T-cell (primary cell): ENCODE results near the gene PAX6. TPM values are rescaled to one million over a fixed set of nuclear protein-coding genes. Genes with fewer than 3 reads are reported as not detected.

Experiments used
- ATAC-seq, 4 experiments: fragments of 200-7000 bp in 3 of 4; fragments of 150-1000 bp in 1 of 4; cut with Tn5 transposase; replicated peaks in 1 of 4; 1 replicate in 3 of 4; 2 replicates in 1 of 4; pipeline ENCODE4 v1.10.0; 2021; ENCODE audit warnings: moderate library complexity in 3 of 4, mild to moderate bottlenecking in 2 of 4, moderate number of reproducible peaks in 1 of 4
- CTCF ChIA-PET, 2 donors: fragments of 300-600 bp; sonication (Branson Sonifier 250); formaldehyde crosslinking; loops; one replicate each; lab custom pipeline; 2022; ENCODE audit warnings: antibody characterized with exemption in 2 of 2; lab: Charles Lee
- POLR2A ChIA-PET, 2 donors: fragments of 300-600 bp; sonication (Branson Sonifier 250); formaldehyde crosslinking; loops; one replicate each; lab custom pipeline; 2022; ENCODE audit warnings: antibody characterized with exemption in 2 of 2; lab: Charles Lee
- DNase-seq, 35 experiments: peaks; one replicate each; pipeline versions ENCODE4 v3.0.0 to v3.0.0-alpha.2; 2013 to 2023
- H3K27ac ChIP-seq: one replicate; pipeline ENCODE4 v1.5.1; 2013; ENCODE audit warnings: low read length
- H3K27me3 ChIP-seq, 2 experiments: replicated peaks in 1 of 2; 1 replicate in 1 of 2; 2 replicates in 1 of 2; pipeline versions ENCODE4 v1.6.1 to v1.7.0; 2013; ENCODE audit warnings: low read length in 1 of 2, mixed read lengths in 1 of 2; ENCODE audit not compliant: control insufficient read depth in 2 of 2, insufficient read depth in 2 of 2; ENCODE audit errors: extremely low read depth in 1 of 2
- H3K36me3 ChIP-seq, 2 donors: 1 replicate in 1 of 2; 2 replicates in 1 of 2; pipeline versions ENCODE4 v1.6.1 to v1.7.0; 2013; ENCODE audit warnings: low read length in 1 of 2; ENCODE audit not compliant: control insufficient read depth in 2 of 2, insufficient read depth in 1 of 2; ENCODE audit errors: extremely low read depth in 1 of 2
- H3K4me1 ChIP-seq, 2 experiments: 1 replicate in 1 of 2; 2 replicates in 1 of 2; pipeline versions ENCODE4 v1.6.1 to v1.7.0; 2013; ENCODE audit warnings: low read length in 2 of 2, mixed read lengths in 1 of 2; ENCODE audit not compliant: insufficient read depth in 2 of 2, control insufficient read depth in 1 of 2; ENCODE audit errors: extremely low read depth in 1 of 2
- H3K4me3 ChIP-seq, 2 donors: 1 replicate in 1 of 2; 2 replicates in 1 of 2; pipeline versions ENCODE4 v1.5.1 to v1.7.0; 2013; ENCODE audit warnings: mild to moderate bottlenecking in 2 of 2, low read length in 1 of 2, moderate library complexity in 1 of 2; ENCODE audit not compliant: control insufficient read depth in 1 of 2; ENCODE audit errors: extremely low read depth in 1 of 2
- H3K9me3 ChIP-seq: 2 replicates; pipeline ENCODE4 v1.7.0; 2013
- H3K27ac Mint-ChIP-seq, 2 donors: one replicate each; pipeline ENCODE4 v1.8.0; 2020 to 2021; ENCODE audit warnings: mild to moderate bottlenecking in 2 of 2, mixed read lengths in 2 of 2
- H3K27me3 Mint-ChIP-seq, 2 donors: one replicate each; pipeline ENCODE4 v1.8.0; 2021 to 2022; ENCODE audit warnings: mixed read lengths in 2 of 2
- H3K36me3 Mint-ChIP-seq: one replicate; pipeline ENCODE4 v1.8.0; 2021; ENCODE audit warnings: mixed read lengths
- H3K4me1 Mint-ChIP-seq, 3 donors: one replicate each; pipeline ENCODE4 v1.8.0; 2020 to 2022; ENCODE audit warnings: mixed read lengths in 3 of 3, mild to moderate bottlenecking in 1 of 3
- H3K4me3 Mint-ChIP-seq, 3 donors: one replicate each; pipeline ENCODE4 v1.8.0; 2020 to 2022; ENCODE audit warnings: mild to moderate bottlenecking in 3 of 3, mixed read lengths in 3 of 3, moderate library complexity in 3 of 3
- H3K9me3 Mint-ChIP-seq, 3 donors: one replicate each; pipeline ENCODE4 v1.8.0; 2020 to 2022; ENCODE audit warnings: mixed read lengths in 3 of 3
- WGBS: methylation state at CpG from one replicate; pipeline ENCODE4 v1.1.5; 2013; ENCODE audit warnings: missing lambda C conversion rate; ENCODE audit not compliant: insufficient coverage; 5-methylcytosine and 5-hydroxymethylcytosine counted together
- total RNA-seq, 35 experiments: library from RNA in 6 of 35; stranded (reverse) in 6 of 35; fragments of 120-200 nt in 1 of 35; gene quantifications; one replicate each; pipeline versions ENCODE4 v1.2.1 to v1.2.4 and lab custom pipeline; 2013 to 2026

Gene PAX6
- total RNA-seq, 5 donors from 2014 or later (not counting 1 experiment from before 2014, with no cell fraction given): not detected

DNA sequence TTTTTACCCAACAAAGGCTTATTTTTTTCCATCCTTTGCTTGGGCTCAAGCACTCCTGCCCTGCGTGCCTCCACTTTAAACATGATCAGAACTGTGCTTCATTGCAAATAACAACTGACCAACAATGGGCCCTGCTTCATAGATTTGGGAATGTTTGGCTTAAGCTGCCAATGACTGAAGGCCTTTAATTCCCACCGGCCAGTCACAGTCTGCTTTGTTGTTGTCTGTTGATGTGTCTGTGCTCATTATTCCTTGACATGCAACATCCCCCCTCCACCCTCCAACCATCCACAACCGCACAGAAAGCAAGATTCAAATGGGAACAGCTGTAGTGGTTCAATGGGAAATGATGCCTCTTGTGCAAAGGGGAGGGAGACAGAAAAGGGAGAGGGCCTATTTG is 23.0 kb downstream of the PAX6 start:
- Histone ChIP-seq H3K4me1 (no peaks in the 10 kb centered on the region), H3K27ac (no peak overlapping the region), H3K27me3 (peaks cover 3% of the 10 kb centered on the region in 2 experiments), H3K4me3 (no peak overlapping the region), H3K36me3 (no peaks in the 10 kb centered on the region), H3K9me3 (no peaks in the 10 kb centered on the region)
- Mint-ChIP-seq H3K27me3 (peaks cover 11 to 18% of the 10 kb centered on the region in 2 donors), H3K27ac (no peak overlapping the region), H3K4me3 (no peak overlapping the region), H3K4me1 (no peaks in the 10 kb centered on the region), H3K9me3 (no peaks in the 10 kb centered on the region), H3K36me3 (peaks cover 19% of the 10 kb centered on the region)
- DNase-seq (no peak), ATAC-seq (no peak)
- no CpG with 5 or more reads among the region's 3 CpGs for WGBS
- CTCF ChIA-PET: no interaction called here
- POLR2A ChIA-PET: no interaction called here

DNA sequence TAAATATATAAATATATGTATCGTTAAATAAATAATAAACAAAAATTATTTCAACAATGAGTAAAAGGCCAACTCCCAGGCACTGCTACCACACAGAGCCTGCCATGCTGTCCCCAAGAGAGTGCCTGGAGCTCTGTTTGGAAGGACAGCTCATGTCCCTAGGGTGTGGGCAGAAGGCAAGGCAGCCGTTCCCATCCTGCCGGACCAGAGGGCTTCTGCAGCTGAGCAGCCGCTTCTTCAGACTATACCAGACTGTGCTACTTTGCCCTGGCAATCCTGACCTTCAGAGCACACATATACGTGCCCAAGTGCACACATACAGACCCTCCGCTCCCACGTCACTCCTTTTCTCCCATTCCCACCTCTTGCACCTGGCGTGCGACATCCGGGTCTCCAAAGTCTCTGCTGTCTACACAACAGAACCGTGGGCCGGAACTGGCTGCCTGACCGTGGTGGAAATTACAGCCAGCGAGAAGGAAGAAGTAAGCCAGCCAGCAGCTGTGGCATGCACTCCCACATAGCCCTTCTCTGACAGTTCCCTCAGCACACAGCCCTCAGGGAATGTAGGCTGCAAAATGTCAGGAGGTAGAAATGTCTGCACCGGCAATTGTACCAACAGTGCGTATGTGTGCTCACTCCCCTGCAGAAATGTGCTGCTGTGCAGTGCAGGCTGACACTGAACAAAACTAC is 24.0 kb downstream of the PAX6 start:
- ATAC-seq: no peak
- POLR2A ChIA-PET: no interaction called here
- Histone ChIP-seq H3K36me3 (no peaks in the 10 kb centered on the region), H3K4me1 (no peaks in the 10 kb centered on the region), H3K4me3 (no peak overlapping the region), H3K9me3 (no peaks in the 10 kb centered on the region), H3K27me3 (peaks cover 3% of the 10 kb centered on the region in 2 experiments), H3K27ac (no peak overlapping the region)
- Mint-ChIP-seq H3K9me3 (no peaks in the 10 kb centered on the region), H3K4me3 (no peak overlapping the region), H3K36me3 (peaks cover 28% of the 10 kb centered on the region), H3K4me1 (no peaks in the 10 kb centered on the region), H3K27ac (no peak overlapping the region), H3K27me3 (peaks cover 6 to 10% of the 10 kb centered on the region in 2 donors)
- CTCF ChIA-PET: no interaction called here
- DNase-seq: no peak
- 97% methylated on average over 11 of the region's 16 CpGs for WGBS

DNA sequence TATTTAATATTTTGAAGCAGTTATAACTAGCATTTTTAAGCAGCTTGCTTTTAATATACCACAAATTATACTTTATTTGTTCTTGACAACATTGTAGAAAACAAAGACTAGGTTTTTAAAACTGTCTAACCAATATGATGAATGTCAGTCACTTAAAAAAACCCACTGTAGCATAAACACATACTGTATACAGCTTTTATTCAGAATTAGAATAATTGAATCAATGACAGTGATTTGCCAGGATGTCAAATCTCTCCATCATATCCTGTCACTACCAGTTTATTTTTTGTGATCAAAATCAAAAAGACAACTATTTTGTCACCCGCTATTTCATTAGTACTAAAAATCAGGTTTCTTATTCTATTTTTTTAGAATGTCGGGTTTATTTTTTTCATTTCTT is 26.5 kb downstream of the PAX6 start:
- Histone ChIP-seq H3K9me3 (no peaks in the 10 kb centered on the region), H3K27me3 (no peaks in the 10 kb centered on the region), H3K4me3 (no peak overlapping the region), H3K36me3 (no peaks in the 10 kb centered on the region), H3K4me1 (no peaks in the 10 kb centered on the region), H3K27ac (no peak overlapping the region)
- Mint-ChIP-seq H3K27me3 (no peaks in the 10 kb centered on the region), H3K27ac (no peak overlapping the region), H3K36me3 (peaks cover 40% of the 10 kb centered on the region), H3K4me1 (no peaks in the 10 kb centered on the region), H3K4me3 (no peak overlapping the region), H3K9me3 (no peaks in the 10 kb centered on the region)
- ChIA-PET CTCF (no interaction called here), POLR2A (interaction anchor here in 1 of 2 donors (0.6 to 1.2 kb wide), 2 partner anchors 14 to 16 kb away, joined by 3 read pairs; no protein-coding TSS in a partner anchor)
- DNase-seq (no peak), ATAC-seq (no peak)
- no CpG with 5 or more reads among the region's 2 CpGs for WGBS

DNA sequence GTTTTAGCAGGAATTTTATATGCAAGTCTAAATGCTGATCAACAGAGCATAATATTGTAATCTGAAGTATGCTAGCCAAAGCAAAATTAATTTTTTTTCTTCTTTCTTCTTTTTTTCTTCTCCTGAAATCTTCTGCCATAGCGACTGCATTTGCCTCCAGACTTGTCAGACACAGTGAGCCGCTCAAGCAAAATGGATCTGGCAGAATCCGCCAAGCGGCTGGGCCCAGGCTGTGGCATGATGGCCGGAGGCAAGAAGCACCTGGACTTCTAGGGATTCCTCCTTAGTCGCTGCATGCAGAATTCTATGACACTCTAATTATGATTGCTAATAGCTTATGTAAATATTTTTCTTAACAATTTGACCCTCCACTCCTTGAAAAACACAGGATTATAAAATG is 27.9 kb downstream of the PAX6 start:
- H3K9me3 ChIP-seq: no peaks in the 10 kb centered on the region
- H3K36me3 ChIP-seq: no peaks in the 10 kb centered on the region
- peaks cover 41% of the 10 kb centered on the region for H3K36me3 Mint-ChIP-seq
- no peaks in the 10 kb centered on the region for H3K27me3 Mint-ChIP-seq
- no peak overlapping the region for H3K4me3 ChIP-seq
- no peak overlapping the region for H3K27ac ChIP-seq
- no peaks in the 10 kb centered on the region for H3K27me3 ChIP-seq
- ChIA-PET POLR2A (no interaction called here), CTCF (no interaction called here)
- no peak overlapping the region for H3K4me3 Mint-ChIP-seq
- WGBS: 100% methylated on average over 3 of the region's 6 CpGs
- no peaks in the 10 kb centered on the region for H3K4me1 ChIP-seq
- ATAC-seq: no peak
- no peak overlapping the region for H3K27ac Mint-ChIP-seq
- H3K9me3 Mint-ChIP-seq: no peaks in the 10 kb centered on the region
- no peaks in the 10 kb centered on the region for H3K4me1 Mint-ChIP-seq
- no peak for DNase-seq

DNA sequence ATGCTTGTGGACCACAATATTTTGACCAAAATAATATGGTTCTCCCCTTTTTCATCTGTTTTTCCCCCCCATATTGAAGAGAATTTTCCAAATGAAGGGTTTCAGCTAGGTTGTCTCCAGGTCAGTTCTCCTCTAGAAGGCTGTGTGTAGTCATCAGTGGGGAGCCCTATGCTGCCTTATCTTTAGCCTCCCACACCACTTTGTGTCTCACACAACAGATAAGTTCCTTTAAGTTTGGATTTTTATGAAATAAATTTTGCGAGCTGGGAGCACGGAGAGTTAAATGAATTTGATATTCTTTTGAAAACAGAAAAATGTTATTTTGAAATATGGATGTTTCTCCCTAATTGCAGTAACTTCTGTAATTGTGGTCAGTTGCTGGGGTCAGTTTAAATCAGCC is 28.9 kb downstream of the PAX6 start:
- H3K36me3 ChIP-seq: no peaks in the 10 kb centered on the region
- Mint-ChIP-seq H3K27me3 (no peaks in the 10 kb centered on the region), H3K4me3 (no peak overlapping the region), H3K4me1 (no peaks in the 10 kb centered on the region), H3K36me3 (peaks cover 41% of the 10 kb centered on the region), H3K9me3 (no peaks in the 10 kb centered on the region), H3K27ac (no peak overlapping the region)
- no peaks in the 10 kb centered on the region for H3K9me3 ChIP-seq
- POLR2A ChIA-PET: no interaction called here
- no CpG with 5 or more reads among the region's 2 CpGs for WGBS
- H3K27ac ChIP-seq: no peak overlapping the region
- CTCF ChIA-PET: no interaction called here
- H3K4me1 ChIP-seq: no peaks in the 10 kb centered on the region
- DNase-seq: no peak
- H3K4me3 ChIP-seq: no peak overlapping the region
- no peak for ATAC-seq
- H3K27me3 ChIP-seq: no peaks in the 10 kb centered on the region

DNA sequence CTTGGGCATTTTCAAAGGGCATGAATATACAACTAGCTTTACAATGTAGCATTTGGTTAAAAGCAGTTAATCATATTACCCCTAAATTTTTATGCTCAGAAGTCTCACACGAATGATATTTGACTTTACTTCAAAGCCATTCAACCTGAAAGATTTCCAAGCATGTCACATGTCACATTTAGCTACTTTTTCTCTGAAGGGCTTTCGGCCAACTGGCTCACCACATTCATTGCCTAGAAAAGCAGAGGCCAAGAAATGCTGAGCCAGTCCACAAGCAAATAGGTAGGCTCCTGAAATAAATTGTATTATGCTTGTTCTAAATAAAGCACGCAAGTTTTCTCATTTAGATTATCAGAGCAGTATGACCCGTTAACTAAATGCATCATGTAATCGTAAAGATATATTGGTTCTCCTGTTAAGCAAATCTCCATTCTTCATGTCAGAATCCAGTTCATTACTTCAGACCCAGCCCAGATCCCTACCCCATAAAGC is 30.6 kb downstream of the PAX6 start:
- no peak for ATAC-seq
- ChIA-PET CTCF (no interaction called here), POLR2A (no interaction called here)
- H3K4me3 ChIP-seq: no peak overlapping the region
- H3K9me3 Mint-ChIP-seq: no peaks in the 10 kb centered on the region
- no peaks in the 10 kb centered on the region for H3K36me3 ChIP-seq
- no peak overlapping the region for H3K27ac ChIP-seq
- no peak for DNase-seq
- no peaks in the 10 kb centered on the region for H3K4me1 ChIP-seq
- H3K27ac Mint-ChIP-seq: no peak overlapping the region
- H3K4me3 Mint-ChIP-seq: no peak overlapping the region
- H3K4me1 Mint-ChIP-seq: no peaks in the 10 kb centered on the region
- 91% methylated on average over 3 of the region's 5 CpGs for WGBS
- H3K27me3 ChIP-seq: no peaks in the 10 kb centered on the region
- no peaks in the 10 kb centered on the region for H3K27me3 Mint-ChIP-seq
- no peaks in the 10 kb centered on the region for H3K9me3 ChIP-seq
- peaks cover 38% of the 10 kb centered on the region for H3K36me3 Mint-ChIP-seq
